Measurements from ENCODE around the gene PLA2G12A.

- TF ChIP-seq EZH2phosphoT487 (IDR thresholded peaks at IDR 0.05; ENCODE audit: low read depth) (no peak), CTCF (IDR thresholded peaks at IDR 0.05; ENCODE audit: low read depth, low read length) (no peak)
These were observed 10.3 kb downstream of the PLA2G12A start for GRCh38 chr4:109719604-109720003.
